NCI-H526 treated with DMSO at 0.1 percent for 48 hours (cell line): ENCODE measurements around the gene CHSY1.

Experiments used
- DNase-seq: peaks from one replicate; lab custom pipeline; 2025; lab: John Stamatoyannopoulos, UW

CHSY1 gene

DNA sequence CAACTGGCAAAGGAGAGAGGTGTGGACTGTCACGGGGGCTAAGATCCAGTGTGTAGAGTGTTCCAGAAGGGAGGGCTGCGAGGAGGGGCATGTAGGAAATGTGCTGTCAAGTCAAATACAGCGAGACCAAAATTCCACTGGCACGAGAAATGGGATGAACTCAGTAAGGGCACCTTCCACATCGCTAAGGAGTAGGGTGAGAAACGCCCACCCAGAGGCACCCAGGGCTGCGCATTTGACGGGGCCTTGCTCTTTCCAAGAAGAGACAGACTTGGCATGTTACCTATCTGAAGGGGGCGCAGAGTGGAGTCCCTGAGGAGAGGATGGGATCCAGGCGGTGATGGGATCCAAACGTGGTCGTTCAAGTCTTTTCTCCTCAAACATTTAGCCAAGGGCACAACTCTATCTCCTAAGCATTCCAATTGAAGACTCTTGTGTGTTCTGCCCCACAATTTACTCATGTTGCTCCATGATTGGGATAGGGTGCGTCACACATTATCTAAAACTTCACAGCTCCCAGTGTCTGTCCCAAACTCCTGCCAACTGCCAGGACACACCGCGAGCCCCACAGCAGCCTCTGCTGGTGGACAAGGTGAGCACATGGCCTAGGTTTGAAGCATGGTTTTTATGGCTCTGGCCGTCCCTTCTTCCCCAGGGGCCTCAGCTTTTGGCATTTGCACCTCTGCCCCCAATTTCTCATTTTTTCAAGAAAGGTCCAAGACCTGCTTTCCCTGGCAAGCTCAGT is 17.8 kb upstream of the CHSY1 start:
- no peak for DNase-seq

DNA sequence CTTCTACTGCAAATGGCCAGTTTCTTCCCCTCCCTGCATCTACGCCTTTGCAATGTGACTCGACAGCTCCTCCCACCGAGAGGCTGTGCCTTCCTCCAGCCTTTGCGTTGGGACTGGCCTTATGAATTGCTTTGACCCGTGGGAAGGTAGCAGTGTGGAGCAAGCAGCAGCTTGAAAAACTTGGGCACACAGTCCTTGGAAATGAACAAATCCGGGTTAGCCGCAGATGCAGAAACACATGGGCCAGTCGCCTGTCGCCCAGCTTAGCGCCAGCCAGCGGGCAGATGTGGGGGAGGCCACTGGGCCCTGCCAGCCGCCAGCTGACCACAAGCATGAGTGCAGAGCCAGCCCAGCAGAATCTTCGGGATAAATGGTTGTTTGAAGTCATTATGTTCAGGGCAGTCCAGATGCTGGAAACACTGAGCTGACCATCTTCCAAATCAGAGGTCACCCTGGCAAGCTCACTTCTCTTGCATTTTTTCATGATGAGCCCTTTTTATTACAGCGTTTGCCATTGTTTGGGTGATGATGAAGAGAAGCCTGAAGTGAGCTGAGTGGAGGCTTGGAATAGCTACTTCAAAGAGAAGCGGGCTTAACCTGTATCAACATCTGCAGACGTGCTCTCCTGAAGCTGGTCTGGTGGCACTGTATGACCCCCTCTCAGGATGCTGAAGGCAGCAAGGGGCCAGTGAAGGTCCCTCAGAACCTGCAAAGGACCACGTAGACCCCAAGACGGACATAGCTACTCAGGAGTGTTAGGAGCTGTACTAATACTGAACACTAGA is 15.7 kb upstream of the CHSY1 start:
- no peak for DNase-seq

DNA sequence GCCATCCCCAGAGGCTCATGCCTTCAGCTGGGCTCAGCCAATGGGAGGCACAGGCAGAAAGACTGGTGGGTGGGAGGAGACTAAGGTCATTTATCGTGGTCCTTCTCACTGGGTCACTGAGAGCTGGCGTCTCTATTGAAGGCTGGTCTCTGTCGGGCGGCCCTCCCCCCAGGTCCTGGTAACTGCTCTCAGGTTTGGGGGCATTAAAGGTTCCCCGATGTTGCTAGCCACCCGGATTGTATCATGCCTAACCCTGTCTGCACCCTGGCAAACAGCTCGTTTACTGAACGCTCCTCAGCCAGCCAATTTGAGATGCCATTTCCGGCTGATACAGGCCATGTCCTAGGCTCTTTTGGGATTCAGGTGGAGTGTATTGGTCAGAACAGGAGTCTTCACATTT is 14.9 kb upstream of the CHSY1 start:
- DNase-seq: no peak

DNA sequence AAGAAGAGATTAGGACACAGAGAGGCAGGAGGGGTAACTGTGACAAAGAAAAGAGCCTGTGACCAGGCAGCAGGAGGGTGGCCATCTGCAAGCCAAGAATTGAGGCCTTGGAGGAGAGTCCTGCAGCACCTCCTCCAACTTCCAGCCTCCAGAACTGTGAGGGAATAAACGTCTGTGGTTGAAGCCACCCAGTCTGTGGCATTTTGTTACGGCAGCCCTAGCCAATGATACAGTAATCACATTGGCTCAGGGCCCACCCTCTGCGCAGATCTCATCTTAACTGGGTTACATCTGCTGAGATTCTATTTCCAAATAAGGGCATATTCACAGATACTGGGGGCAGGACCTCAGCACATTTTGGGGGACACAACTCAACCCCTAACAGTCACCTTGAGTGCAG is 14.2 kb upstream of the CHSY1 start:
- DNase-seq: no peak

DNA sequence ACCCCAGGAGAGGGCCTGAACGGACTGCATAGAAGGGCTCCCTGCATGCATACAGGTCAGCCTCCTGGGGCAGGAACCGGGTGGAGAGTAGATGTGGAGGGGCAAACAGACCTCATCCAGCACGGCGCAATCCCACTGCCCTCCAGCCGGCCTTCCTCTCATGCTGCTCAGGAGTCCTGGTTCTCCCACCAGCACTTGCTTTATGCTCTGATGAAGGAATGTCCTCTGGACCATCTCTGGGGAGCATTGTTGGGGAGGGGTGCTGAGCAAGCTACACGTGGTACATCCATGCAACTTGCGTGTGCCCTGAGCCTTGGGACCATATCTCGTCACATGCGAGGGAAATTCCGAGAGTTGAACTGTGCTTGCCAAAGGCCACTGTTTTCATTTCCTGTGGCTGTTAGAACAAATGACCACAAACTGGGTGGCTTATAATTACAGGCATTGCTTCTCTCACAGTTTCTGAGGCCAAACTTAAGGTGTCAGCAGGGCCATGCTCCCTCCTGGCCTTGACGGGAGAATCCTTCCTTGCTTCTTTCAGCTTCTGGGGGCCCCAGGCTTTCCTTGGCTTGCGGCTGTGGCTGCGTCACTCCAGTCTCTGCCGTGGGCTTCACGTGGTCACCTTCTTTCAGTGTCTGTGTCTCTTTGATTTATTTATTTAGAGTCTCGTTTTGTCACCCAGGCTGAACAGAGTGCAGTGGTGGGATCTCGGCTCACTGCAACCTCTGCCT is 13.2 kb upstream of the CHSY1 start:
- DNase-seq: no peak

DNA sequence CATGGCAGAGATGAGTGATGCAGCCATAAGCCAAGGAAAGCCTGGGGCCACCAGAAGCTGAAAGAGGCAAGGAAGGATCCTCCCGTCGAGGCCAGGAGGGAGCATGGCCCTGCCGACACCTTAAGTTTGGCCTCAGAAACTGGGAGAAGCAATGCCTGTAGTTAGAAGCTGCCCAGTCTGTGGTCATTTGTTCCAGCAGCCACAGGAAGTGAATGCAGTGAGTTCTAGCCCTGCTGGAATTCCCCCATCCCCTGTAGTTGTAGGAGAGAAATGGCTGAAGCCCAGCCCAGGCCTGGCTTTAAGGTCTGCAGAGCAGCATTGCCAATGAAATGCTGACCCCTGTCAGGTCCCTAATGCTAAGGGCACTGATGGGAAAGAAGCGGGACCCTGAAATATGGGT is 12.2 kb upstream of the CHSY1 start:
- DNase-seq: no peak

DNA sequence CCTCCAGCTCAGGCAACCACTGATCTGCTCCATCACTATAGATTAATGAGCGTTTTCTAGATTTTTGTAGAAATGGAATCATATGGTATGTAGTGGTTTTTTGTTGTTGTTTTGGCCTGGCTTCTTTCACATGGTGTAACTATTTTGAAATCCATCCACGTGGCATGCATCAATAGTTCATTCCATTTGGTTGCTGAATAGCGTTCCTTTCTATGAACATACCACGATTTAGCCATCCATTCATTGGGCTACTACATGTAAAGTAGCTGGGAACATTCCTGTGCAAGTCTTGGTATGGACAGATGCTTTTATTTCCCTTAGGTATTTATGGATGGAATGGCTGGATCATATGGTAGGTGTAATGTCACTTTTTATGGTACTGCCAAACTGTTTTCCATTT is 10.7 kb upstream of the CHSY1 start:
- no peak for DNase-seq

DNA sequence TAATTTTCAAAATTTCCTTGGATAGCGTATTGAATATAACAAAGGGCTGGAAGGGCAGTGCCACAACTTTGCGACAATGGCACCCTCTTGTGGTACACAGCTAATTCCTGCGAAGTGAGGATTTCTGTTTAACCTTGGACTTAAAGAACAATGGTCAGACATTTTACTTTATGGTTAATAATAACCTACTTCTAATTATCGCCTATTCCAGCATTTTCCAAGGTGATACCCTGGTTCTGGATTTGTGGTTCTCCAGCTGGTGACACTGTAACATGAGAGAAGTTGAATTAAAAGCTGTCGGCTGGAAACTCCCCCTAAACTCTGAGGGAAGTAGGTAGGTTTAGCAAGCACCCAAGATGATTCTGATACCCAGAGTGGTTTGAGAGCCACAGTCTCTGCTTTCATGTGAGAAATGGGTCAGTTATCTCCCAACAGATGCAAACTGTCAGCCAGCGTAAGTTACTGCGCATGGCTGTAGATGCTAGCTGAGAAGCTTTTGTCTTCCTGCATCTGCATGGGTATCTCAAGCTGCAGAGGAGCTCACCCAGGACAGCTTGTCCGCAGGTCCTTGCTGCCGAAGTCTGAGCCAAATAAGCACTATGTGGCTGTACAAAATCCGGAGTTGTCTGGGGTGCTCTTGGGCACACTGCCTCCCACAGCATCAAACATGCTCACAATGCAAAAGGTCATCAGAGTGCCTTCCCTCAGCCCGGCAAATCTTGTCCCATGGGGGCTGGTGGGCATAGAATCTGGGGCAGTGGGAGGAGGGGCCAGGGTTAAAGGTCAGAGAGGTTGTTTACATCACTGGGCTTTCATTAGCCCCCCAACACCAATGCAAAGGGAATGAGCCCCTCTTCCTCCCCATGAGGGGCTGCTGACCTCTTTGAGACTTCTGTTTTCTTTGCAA is 6.6 kb upstream of the CHSY1 start:
- peak; percentile 58 for DNase-seq

DNA sequence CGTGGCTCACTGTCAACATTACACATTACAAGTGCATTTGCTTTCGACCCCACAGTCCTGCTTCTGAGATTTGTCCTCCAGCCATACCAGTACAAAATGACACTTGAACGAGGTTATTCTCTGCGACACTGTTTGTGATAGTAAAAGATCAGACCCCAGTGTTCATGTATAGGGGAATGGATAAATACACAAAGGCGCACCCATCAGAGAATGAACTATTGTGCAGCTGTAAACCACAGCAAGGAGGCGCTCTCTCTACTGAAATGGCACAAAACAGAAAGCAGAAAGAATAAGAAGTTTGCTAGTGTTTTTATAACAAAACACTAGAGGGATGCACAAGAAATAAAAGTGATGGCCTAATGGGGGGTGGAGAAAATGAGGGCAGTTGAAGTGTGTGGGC is 4.9 kb upstream of the CHSY1 start:
- DNase-seq: no peak

DNA sequence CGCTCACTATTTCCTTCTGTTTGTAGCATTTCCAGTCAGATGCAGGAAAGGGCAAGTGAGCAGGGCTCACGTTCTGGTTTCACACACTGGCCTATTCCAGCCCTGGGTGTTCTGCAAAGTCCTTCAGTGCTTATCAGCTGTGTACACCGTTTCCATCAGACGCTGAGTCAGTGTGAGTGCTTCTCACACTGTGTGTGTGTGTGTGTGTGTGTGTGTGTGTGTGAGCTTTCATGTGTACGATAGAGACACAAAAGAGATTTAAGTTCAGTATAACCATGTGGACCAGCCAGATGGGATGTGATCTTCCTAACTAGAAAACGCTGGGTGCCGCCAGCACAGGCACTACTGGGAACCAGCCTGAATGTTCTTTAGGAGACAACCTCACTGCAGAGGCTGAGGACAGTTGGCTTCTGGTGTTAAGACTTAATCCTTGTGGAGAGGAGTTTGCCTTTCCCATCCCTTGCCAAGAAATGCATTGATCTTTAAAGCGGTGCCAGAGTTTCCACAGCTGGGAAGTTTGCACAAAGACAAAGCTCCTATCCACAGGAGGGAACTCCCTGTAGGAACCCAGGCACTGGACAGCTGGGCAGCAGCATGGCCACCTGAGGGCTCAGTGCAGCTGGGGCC is 3.9 kb upstream of the CHSY1 start:
- DNase-seq: no peak

DNA sequence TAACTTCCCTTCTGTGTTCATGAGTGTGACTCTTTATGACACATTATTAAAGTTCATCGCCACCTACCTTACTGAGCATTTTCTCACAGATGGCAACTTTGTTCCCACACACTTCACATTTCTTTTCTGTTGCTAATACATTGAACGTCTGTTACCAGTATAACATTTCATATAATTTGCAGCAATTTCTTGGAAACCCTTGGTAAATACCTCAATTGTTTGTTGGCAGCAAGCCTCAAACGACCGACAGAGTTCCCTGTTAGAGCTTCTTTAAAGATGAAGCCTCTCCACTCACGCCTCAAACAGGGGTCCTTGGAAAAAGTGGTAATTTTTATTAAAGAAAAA is 3.2 kb upstream of the CHSY1 start:
- no peak for DNase-seq

DNA sequence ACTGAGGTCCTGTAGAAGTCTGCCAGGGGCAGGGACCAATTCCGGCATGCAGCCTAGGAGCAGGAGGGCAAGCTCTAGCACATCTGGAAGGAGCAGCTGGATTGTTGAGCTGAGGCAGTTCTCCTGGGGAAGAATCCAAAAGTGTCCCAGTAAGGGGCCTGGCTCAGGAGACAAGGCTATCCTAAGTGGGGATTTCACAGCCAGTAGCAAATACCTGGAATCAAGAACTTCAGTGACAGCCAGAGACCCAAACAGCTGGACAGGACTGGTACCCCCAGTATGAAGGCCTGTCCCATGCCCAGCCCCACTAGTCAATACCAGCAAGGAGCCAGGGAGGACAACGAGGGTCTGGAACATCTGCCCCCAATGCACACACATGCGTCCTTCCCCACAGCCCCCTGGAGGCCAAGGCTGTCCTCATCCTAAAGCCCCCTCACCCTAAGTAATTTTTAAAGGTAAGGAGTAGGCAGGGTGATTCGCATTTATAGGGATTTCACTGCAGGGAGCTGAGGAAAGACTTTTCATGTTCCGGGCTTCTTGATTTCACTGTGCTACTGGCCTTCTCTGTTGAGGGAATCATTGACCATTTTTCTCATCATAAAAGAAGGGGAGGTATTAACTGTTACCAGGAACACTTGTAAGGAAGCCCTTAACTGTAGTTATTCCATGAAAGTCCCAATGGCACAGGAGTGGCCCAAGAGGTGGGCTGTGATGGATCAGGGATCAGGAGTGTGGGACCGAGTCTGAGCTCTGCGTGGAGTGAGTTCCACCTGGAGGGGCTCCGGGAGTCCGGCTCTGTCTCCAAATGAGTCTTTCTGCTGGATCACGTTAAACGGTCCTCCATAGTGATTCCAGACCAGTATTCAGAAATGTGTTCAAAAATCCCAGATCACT is 2.6 kb upstream of the CHSY1 start:
- no peak for DNase-seq

DNA sequence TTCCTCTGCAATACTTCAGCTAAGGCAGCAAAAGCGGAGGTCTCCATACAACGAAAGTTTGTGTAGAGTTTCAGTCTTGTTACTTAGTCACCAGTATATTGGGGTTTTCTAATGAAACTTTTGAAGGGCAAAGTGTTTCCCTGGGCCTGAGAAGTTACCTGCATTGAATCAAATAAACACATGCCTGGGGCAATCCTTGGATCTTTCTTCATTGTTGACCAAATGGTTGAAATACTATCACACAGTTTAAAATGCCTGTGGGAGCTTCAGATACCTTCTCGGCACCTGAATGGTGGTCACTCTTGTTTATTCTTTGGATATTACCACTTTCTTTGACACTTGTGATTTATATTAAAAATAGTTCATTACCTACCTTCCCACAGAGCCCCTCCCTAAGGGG is 988 bp upstream of the CHSY1 start:
- DNase-seq: no peak

DNA sequence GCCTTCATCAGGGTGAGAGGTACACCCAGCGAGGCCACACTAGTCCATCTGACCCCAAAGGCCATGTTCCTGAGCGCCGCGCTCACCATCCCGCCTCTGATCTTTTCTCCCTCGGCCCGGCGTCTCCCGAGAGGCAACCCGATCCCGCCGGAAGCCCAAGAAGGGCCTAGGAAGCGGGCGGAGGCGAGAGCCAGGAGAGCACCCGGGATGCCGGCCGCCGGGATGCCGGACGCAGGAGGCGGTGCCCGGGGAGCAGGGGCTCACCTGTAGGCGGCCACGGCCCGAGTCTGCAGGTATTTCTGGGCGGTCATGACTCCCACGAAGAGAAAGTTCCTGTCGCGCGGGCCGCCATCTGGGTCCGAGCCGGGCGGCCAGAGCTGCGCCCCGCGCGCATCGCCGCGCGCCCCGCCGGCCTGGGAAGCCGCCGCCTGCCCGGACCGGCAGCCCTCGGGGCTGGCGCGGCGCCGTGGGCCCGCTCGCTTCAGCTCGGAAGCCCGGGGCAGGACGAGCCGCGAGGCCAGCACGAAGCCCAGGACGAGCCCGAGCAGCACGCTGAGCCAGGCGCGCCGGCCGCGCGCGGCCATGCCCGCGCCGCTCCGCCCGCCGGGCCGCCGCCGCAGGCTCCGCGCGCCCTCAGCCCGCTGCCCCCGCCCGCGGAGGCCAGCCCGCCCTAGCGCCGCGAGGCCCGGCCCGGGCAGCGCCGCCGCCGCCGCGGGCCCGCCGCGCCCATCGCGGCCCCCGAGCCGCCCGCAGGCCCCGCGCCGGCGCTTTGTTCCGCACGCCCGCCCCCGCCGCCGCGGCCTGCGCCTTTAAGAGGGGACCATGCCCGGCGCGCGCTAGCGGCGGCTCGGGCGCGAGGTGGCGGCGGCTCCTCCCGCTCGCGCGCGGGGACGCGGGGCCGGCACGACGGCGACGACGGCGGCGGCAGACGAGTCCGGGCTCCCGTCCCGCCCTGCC is 697 bp downstream of the CHSY1 start:
- DNase-seq: peak; percentile 61

DNA sequence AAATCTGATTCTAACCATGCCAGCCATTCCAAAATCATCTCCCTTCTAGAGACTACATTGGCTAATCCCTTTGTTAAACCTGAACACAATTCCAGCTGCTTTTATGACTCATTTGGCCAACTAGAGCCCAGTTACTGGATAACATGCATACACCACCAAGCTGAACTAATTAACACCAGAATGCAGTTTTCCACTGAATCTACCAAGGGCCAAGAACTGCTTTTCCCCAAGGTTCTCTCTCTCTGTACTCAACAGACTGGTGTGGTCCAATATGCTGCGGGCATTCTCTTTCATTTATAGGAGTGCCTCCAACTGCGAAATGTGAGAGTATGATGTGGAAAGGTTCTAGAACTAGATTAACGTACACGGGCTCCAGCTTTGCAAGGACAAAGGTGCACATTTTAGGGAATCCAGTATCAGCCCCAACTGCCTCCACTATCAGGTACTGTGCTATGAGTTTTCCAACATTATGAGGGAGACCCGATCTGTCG is 1.5 kb downstream of the CHSY1 start:
- peak; percentile 4 for DNase-seq

DNA sequence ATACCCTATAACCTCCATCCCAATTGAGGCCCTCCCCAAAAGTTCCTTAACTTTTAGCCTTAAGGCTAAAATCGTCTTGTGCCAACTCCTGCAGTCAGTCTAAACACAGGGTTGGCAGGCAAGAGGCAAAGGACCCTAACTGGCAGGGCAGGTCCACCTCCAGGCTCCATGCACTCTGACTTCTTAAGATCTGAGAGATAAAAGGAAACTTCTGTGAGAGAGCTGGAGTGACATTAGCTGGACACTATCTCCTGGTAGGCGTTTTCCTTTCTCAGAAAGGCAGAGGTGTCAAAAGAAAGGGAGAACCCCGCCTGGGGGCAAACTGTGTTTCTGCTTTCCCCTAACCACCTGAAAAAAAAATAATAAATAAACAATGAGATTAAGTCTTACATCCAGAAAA is 3.6 kb downstream of the CHSY1 start:
- no peak for DNase-seq

DNA sequence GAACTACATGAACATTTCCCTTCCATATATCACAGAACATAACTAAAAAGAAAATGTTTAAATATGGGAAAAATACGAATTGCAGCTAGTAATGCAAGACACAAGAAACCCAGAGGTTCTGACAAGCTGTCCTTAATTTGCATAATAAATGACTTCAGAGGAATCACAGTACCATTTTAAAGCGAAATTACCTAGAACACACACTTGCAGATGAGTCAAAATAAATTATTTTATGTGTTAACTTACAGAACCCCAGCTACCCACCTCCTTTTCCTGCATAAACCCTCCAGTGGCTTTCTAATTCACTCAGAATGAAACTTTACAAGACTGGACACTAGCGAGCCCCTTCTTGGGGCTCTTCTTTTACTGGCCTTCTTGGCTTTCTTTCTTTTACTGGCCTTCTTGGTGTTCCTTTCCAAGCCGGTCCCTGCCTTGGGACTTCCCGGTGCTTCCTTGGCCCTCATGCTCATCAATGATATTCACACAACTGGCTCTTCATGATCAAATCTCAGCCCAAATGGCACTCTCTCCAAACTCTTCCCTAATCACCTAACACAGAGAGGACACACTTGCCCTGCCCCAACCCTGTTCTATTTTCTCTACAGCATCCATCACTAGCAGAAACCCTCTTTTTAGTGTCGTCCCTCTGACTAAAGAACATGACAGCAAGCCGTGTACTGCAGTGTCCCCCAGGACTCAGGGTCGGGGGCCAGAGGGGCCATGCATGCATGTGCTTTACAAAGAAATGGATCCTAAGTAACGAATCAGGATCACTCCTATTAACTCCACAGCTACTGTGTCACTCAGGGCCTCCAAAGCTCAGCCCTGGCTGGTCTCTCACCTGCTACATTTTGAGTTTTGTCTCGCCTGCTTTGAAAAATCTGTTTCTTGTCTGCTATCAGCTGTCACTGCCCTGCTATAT is 4.8 kb downstream of the CHSY1 start:
- no peak for DNase-seq

DNA sequence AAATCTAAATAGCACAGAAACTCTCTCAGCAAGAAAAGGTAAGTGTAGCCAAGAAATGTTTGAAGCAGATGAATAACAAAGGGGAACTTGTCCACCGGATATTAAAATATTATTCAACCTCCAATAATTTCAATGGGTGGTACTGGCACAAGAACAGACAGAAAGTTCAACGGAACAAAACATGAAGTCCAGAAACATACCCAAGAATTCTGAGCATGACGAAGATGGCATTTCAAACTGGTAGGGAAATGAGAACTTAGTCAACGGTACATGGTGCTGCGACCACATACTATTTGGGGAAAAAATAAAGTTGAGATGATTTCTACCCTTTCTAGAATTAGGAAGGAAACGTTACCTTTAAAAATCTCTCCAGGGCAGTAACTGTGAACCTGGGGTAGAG is 5.5 kb downstream of the CHSY1 start:
- no peak for DNase-seq
